Panc1 (cell line): ENCODE results near the gene RPL38. TPM values are rescaled to one million over a fixed set of nuclear protein-coding genes. Genes with fewer than 3 reads are reported as not detected.

Source experiments
- ATAC-seq: fragments of 200-7000 bp; cut with Tn5 transposase; 2 replicates; pipeline ENCODE4 v1.9.1; 2020; ENCODE audit warnings: mild to moderate bottlenecking, moderate library complexity
- BruUV-seq: library from RNA; stranded (reverse); fragments of 400-500 nt; replicated peaks from 2 replicates; lab custom pipeline; 2021; lab: Mats Ljungman, UMichigan
- CTCF ChIA-PET: fragments of 300-600 bp; sonication (Branson Sonifier 250); formaldehyde crosslinking; loops from one replicate; lab custom pipeline; 2022; ENCODE audit warnings: antibody characterized with exemption; lab: Charles Lee
- POLR2A ChIA-PET: fragments of 300-600 bp; sonication (Branson Sonifier 250); formaldehyde crosslinking; loops from one replicate; lab custom pipeline; 2022; ENCODE audit warnings: antibody characterized with exemption; lab: Charles Lee
- DNase-seq: peaks from one replicate; pipeline ENCODE4 v3.0.0-alpha.2; 2010; ENCODE audit warnings: low read depth, low spot score
- H3K27ac ChIP-seq: 2 replicates; pipeline ENCODE4 v1.5.1; 2011; ENCODE audit warnings: mild to moderate bottlenecking, low read length, inconsistent platforms
- H3K27me3 ChIP-seq: fragments of 200-500 bp; sonication (Bioruptor generic); 2 replicates; pipeline ENCODE4 v1.6.0; 2014; ENCODE audit warnings: low read length, inconsistent platforms; ENCODE audit not compliant: control insufficient read depth, insufficient read depth
- H3K36me3 ChIP-seq: fragments of 200-500 bp; sonication (Bioruptor generic); 2 replicates; pipeline ENCODE4 v1.5.1; 2014; ENCODE audit warnings: inconsistent platforms, mild to moderate bottlenecking, low read length, moderate library complexity; ENCODE audit not compliant: control insufficient read depth, insufficient read depth
- H3K4me1 ChIP-seq: 2 replicates; pipeline ENCODE4 v1.5.1; 2011; ENCODE audit warnings: inconsistent platforms, mild to moderate bottlenecking, low read length, moderate library complexity; ENCODE audit not compliant: control insufficient read depth, insufficient read depth
- H3K4me3 ChIP-seq, 2 experiments: 2 replicates each; pipeline ENCODE4 v1.5.1; 2011 to 2012; ENCODE audit warnings: low read depth in 2 of 2, low read length in 2 of 2, mild to moderate bottlenecking in 2 of 2, inconsistent platforms in 1 of 2, moderate library complexity in 1 of 2
- H3K9me3 ChIP-seq: fragments of 200-500 bp; sonication (Bioruptor generic); 2 replicates; pipeline ENCODE4 v1.5.1; 2014; ENCODE audit warnings: low read depth, mild to moderate bottlenecking, inconsistent platforms, low read length, moderate library complexity; ENCODE audit not compliant: control insufficient read depth, insufficient read depth
- CTCF ChIP-seq: fragments of 450-650 bp; IDR thresholded peaks from 2 replicates; pipeline ENCODE4 v1.5.1; 2017; ENCODE audit warnings: mild to moderate bottlenecking
- POLR2AphosphoS5 ChIP-seq: IDR thresholded peaks from 2 replicates; pipeline ENCODE4 v1.6.1; 2012; ENCODE audit warnings: mild to moderate bottlenecking, low read depth, low read length, moderate library complexity
- REST ChIP-seq, 2 experiments: IDR thresholded peaks; 2 replicates each; pipeline ENCODE4 v1.6.1; 2011 to 2012; ENCODE audit warnings: low read depth in 2 of 2, control low read depth in 1 of 2, low read length in 1 of 2, mild to moderate bottlenecking in 1 of 2, moderate library complexity in 1 of 2; ENCODE audit not compliant: insufficient read depth in 1 of 2
- SIN3A ChIP-seq: IDR thresholded peaks from 2 replicates; pipeline ENCODE4 v1.6.1; 2012; ENCODE audit warnings: low read depth, mild to moderate bottlenecking, low read length, moderate library complexity, borderline replicate concordance; ENCODE audit not compliant: insufficient read depth
- TCF7L2 ChIP-seq: IDR thresholded peaks from 2 replicates; pipeline ENCODE4 v1.6.1; 2011; ENCODE audit warnings: mild to moderate bottlenecking, low read depth, low read length, inconsistent platforms
- in situ Hi-C: cut with HindIII; loops from 2 replicates; pipeline ENCODE4 v1.10.0; 2016; ENCODE audit warnings: low sequenced_read_pairs, low pct_unique_long_range_greater_than_20kb
- intact Hi-C: fragments of 100-400 bp; cut with micrococcal nuclease; formaldehyde crosslinking; loops from one replicate; pipeline ENCODE4 v1.10.0; 2022; ENCODE audit not compliant: unreplicated experiment
- total RNA-seq: library from RNA; stranded (reverse); gene quantifications from one replicate; pipeline ENCODE4 v1.2.1, GENCODE V29; 2021; ENCODE audit not compliant: unreplicated experiment

RPL38 gene
- total RNA-seq, 1 experiment from 2014 or later: 968 TPM

- CTCF ChIA-PET: no interaction called here
- H3K27ac ChIP-seq: peak overlapping the region; percentile 8; the same call in 1 of the 2 replicates
- POLR2A ChIA-PET: no interaction called here
- intact Hi-C loops: no loop called here
- H3K4me3 ChIP-seq: no peak overlapping the region
- peaks cover 6% of the 10 kb centered on the region; the same call in 1 of the 2 replicates for H3K36me3 ChIP-seq
- peak; percentile 19 for ATAC-seq
- in situ Hi-C loops: no loop called here
- H3K4me1 ChIP-seq: peaks cover 52% of the 10 kb centered on the region
- TF ChIP-seq POLR2AphosphoS5 (no peak; the same call in none of the 2 replicates), CTCF (no peak), TCF7L2 (no peak), REST (IDR thresholded peaks at IDR 0.05; ENCODE audit: insufficient read depth in 1 of 2, low read depth in 2 of 2, low read length in 1 of 2) (no peak), SIN3A (no peak)
- BruUV-seq: no TSS peak
- no peak for DNase-seq
- no peaks in the 10 kb centered on the region for H3K27me3 ChIP-seq
- no peaks in the 10 kb centered on the region for H3K9me3 ChIP-seq
Observed at GRCh38 chr17:74211141-74211911, 7.8 kb downstream of the RPL38 start.

GRCh38 chr17:74211912-74212208, 8.4 kb downstream of the RPL38 start:
- ATAC-seq (peak; percentile 6), DNase-seq (no peak)
- Histone ChIP-seq H3K27me3 (no peaks in the 10 kb centered on the region), H3K9me3 (no peaks in the 10 kb centered on the region), H3K36me3 (peaks cover 5% of the 10 kb centered on the region; the same call in 1 of the 2 replicates), H3K27ac (peak overlapping the region; percentile 8; the same call in 1 of the 2 replicates), H3K4me3 (peak overlapping the region in 1 of 2 experiments; percentile 89; a peak in 1 of 4 replicates), H3K4me1 (peaks cover 50% of the 10 kb centered on the region)
- TF ChIP-seq SIN3A (no peak), POLR2AphosphoS5 (no peak; the same call in 1 of the 2 replicates), TCF7L2 (no peak), REST (IDR thresholded peaks at IDR 0.05; ENCODE audit: insufficient read depth in 1 of 2, low read depth in 2 of 2, low read length in 1 of 2) (no peak), CTCF (no peak)
- no TSS peak for BruUV-seq
- POLR2A ChIA-PET: no interaction called here
- CTCF ChIA-PET: no interaction called here
- in situ Hi-C loops: no loop called here
- intact Hi-C loops: no loop called here
